EH (cell line): Measurements from ENCODE around the gene ATP10B.

Experiments used
- DNase-seq: peaks from one replicate; pipeline ENCODE4 v3.0.0-alpha.2; 2015; ENCODE audit warnings: low read depth

Gene ATP10B

DNA sequence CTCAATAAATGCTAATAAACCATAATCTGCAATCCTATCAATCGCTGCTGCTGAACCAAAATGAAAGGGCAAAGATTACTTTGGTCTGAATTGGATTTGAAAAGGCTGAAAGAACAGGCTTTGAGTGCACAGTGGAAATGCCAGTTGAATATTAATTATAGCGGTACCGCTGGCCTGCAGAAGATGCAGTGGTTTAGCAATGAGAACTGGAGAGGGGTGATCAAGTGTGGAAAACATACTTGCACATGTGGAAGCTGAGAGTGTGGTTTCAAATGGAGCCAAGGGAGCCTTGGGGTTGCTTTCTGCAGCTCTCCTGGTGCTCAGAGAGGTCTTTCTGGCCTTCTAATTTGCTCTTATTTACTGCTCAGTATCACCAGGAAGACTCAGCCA is 296.4 kb downstream of the ATP10B start:
- DNase-seq, result no peak

DNA sequence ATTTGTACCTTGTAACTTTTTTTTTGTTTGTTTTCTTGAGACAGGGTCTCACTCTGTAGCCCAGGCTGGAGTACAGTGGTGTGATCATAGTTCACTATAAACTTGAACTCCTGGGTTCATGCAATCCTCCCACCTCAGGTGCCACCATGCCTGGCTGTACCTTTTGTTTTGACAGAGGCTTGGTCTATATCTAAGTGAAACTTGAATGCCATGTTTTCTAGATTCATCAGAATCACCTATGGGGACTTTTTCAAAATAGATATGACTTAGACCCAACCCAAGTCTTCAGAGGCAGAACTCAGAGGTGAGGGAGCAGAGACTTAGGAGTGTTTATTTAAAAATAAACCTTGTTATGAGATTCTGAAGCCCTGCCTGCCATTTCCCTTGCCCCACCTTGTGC is 301.9 kb downstream of the ATP10B start:
- DNase-seq, result no peak

DNA sequence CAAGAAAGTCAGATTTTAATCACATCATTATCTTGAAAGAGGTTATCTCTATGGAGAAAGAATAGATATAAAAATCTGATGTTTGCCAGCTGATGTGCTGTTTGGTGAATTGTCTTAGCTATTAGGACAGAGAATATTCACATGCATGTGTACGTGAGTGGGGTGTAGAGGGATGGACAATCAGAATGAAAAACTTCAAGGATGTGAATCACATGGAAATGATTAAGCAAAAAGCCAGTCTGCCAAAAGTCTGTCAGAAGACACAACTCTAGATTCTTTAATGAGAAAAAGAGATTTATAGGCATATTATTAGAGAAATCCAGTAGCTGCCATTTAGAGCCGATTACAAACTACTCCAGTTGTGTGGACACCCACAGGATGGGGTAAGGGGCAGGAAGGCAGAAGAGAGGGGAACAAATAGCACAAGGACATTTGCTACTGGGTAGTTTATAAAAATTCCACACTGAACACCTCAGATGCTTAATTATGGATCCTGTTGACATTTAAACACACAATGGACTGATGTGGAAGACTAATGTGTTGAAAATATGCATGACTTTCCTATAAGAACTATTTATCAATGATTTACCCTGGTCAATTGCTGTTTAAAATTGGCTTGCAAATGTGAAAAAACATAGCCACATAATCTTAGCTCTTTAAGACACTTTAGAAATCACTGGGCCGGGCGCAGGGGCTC is 302.9 kb downstream of the ATP10B start:
- peak; percentile 17 for DNase-seq

DNA sequence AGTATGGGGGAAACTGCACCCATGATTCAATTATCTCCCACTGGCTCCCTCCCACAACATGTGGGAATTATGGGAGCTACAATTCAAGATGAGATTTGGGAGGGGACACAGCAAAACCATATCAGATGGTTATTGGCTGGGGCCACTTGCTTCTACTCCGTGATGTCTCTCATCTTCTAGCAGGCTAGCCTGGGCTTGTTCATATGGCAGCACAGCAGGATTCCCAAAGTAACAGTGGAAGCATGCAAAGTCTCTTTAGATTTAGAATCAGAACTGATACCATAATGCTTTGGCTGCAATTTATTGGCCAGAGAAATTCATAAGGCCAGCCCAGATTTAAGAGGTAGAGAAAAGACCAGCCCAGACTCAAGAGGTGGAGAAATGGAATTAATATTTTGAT is 304.1 kb downstream of the ATP10B start:
- no peak for DNase-seq

DNA sequence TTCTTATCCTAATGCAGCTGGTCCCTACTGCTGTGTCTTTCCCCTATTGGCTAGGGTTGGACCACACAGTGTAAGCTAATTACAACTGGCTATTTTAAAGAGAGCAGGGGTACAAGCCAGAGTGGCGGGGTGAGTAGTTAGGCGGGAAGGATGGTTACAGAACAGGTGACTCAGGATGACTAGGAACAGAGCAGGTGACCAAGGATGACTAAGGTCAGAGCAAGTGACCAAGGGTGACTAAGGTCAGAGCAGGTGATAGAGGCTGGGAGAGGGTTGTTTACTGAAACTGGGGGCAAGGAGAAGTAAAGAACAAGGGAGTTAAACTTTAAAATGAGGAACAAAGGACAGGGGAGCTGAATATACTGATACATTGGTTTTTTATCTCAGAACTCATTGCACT is 304.9 kb downstream of the ATP10B start:
- no peak for DNase-seq

DNA sequence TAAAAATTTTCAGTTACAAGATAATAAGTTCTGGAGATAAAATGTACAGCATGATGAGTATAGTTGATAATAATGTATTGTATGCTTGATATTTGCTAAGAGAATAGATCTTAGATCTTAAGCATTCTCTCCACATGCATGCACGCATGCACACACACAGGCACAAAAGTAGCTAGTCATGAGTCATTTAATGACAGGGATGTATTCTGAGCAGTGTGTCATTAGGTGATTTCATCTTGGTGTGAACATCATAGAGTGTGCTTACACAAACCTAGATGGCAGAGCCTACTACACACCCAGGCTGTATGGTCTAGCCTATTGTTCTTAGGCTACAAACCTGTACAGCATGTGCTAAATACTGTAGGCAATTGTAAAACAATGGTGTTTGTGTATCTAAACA is 306.2 kb downstream of the ATP10B start:
- DNase-seq, result no peak

DNA sequence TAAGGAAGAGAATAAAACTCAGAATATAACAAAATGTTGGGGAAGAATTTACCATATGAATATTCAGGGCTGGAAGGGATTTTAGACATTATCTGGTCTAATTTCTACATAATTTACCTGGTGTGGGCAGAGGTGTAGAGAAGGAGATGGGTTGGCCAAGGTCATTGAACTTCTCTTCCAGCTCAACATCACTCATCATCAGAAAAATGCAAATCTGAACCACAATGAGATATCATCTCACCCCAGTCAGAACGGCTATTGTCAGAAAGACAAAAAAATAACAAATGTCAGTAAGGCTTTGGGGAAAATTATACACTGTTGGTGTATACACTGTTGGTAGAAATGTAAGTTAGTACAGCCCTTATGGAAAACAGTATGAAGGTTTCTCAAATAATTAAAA is 308.6 kb downstream of the ATP10B start:
- DNase-seq, result no peak

DNA sequence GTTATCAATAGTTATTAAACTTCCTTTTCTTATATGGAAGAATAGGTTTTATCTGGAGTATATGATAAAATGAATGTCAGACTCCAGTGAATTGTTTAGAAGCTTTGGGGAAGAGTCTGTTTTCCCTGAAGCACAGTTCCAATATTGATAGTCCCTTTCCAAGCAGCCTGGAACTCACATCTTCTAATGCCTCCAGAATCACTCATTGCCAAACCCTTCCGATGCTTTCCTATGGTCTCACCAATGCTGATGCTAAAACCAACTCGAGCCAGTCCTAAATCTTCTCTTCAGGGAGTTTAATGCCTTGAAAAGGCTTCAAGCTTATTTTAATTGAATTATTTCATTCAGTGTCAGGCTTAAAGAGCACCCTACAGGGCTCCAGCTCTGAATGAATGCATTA is 309.2 kb downstream of the ATP10B start:
- no peak for DNase-seq

DNA sequence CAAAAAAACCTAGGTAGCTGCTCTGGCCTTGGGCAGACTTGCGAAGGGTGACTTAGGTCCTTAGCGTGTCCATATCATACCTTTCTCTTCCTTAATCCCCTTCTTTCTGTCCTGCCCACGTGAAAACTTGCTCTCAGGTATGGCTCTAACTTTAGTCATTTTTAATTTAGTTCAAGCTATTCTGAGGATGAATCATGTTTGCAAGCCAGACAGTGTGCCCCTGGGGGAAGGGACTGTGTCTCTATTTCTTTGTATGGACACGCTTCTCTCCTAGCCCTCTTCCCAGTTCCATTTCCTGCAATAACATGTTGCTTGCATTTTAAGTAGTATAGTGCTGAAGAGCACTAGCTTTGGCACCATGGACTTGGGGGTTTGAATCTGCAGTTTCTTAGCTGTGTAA is 309.7 kb downstream of the ATP10B start:
- no peak for DNase-seq

DNA sequence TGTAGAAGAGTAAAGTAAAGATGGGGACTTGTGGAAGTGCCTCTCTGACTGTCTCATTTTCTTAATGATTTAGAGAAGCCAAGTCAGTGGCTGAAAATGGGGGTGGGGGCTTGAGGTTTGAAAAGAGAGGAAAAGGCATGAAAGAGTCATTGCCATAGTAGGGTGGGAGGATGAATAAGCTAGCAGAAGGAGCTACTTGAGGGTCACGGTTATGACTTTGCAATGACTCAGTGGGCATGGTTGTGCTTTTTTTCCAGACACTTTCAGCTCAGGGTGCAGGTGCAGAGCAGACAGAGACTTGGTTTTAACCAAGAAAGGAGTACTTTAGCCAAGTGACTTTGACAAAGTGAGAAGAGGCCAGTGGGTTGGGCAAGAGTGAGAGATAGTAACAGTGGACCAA is 312.6 kb downstream of the ATP10B start:
- DNase-seq, result no peak

DNA sequence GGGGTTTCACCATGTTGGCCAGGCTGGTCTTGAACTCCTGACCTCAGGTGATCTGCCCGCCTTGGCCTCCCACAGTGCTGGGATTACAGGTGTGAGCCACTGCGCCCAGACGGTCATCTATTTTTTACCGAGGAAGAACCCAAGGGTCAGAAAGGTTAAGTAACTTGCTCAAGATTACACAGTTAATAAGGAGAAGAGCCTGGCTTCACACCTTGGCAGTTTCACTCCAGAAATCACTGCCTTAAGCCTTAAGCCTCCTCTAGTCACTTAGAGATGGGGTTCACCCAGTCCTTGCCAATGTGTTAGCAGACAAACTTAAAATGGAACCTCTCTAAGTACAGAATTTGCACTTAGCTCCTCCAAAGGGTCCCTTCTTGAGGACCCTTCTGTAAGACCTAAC is 314.1 kb downstream of the ATP10B start:
- no peak for DNase-seq

DNA sequence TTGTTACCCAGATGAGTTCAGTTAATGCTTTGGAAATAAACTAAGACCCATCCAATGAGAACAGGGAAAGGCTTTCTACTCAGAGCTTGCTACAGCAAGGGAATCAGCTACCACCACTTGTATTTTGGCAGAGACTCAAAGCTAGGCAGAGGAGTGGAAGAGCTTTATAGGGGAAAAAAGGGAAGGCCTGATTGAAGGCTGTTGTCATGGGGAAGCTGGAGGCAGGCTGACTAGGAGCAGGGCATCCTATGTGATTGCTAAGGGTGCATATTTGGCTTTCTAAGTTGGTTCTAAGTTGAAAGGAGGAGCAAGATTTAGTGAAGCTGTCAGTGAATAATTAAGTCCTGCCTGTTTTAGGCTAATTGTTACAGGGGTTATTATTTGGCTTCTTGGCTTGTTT is 314.9 kb downstream of the ATP10B start:
- DNase-seq, result no peak

DNA sequence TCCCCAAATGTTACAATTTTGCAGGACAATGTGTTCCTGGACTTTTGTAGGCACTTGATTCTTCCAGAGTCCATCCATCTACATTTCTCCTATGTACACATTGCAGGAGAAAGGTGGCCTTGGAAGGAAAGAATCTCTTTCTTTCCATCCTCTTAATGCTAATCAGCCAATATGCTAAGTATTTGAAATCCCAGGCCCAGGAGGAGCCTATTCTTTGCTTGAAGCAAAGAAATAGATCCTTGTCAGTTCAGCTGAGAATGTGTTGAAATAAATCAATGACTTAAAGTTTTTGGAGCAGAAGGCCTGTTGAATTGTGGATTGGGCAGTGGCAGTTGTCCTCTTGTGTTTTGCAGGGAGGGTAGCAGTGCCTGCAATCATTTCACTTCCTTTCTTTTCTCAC is 317.1 kb downstream of the ATP10B start:
- no peak for DNase-seq

DNA sequence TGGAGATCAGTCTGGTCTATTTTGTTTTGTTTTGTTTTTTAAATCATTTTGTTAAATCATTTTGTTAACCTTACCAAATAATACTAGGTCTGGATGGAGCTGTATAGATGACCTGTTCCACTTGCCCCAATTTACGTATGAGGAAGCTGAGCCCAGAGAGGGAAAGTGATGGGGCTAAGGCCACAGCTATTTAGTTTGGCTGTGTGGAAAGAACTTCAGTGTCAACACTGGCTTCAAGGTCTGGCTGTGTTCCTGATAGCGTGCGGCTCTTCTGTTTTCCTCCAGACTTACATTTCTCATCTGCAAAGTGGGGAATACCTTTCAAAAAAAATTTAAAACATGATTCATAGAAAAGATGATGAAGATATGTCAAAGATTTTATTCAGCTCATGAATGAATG is 317.9 kb downstream of the ATP10B start:
- no peak for DNase-seq

DNA sequence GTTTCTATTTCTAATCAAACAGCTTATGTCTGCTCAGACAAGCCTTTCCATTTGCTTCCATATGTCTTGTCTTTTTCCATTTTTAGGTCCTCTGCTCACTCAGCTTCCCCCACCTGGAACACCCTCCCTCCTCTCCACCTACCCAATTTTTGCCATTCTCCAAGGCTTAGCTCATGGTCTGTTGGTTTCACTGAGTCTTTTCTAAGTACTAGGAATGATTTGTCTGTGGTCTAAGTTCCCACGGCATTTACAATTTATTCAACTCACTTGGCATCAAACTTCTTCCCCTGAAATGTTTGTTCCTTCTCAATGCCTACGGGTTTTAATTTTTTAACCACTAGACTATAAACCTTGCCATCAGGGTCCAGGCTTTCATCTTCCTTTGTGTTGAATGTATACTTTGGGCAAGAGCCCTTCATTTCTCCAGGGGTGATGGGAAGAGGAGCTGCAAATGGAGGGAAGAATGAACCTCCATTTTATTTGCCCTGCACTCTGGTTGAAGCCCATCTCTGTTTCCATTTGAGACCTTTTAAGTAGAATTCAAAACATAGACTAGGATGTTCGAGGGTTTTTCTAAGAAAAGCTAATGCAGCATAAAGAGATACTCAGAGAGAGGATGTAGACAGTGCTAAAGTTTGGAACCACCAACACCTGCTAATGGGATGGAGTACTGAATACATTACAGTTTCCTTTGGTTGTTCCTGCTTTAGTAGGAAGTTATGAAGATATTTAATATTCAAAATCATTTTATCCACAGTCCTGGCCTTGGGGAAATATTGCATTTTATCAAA is 326.3 kb downstream of the ATP10B start:
- no peak for DNase-seq

DNA sequence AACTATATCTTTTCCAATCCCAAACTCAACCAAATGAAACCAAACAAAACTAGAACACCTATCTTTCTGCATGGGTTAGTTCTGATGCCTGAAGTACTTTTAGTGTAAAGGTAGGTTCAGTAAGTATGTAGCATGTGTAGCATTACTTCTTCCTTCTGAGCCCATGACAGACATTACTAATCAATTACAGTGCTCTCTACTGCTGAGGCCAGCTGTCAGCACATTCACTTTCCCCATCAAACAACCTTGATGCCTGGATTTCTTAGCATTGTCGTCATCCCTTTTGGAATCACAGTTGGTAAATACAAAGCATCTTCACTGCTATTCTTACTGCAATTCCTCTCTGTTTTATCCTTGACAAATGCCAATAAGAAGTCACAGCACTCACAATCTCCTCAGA is 327.2 kb downstream of the ATP10B start:
- DNase-seq, result no peak

DNA sequence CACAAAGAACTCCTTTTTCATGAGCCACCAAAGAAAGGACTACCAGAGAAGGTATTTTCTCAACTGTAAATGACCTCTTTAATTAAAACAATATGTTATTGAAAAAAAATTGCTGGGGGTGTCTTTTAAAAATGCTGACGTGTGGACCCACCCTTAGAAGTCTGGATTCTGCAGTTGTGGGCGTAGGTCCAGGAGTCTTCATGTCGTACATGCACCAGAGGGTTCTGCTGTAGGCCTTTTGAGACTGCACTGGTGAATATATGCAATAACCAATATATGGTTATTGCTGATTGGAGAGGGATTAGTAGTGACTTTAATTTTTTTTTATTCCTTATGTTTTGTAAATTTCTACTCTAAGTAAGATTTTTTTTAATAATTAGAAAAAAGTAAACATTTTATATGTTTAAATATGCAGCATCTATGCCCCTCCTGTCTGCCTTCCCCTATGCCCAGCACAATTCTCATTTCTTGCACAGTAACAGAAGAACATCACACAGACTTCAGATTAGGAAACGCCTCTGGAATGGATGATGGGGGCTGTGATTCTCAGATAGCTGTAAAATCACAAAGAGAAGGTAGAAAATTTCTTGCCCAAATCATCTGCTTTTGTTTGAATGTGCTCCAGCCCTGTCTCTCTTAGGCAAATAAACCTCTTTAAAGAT is 328.4 kb downstream of the ATP10B start:
- DNase-seq, result no peak

DNA sequence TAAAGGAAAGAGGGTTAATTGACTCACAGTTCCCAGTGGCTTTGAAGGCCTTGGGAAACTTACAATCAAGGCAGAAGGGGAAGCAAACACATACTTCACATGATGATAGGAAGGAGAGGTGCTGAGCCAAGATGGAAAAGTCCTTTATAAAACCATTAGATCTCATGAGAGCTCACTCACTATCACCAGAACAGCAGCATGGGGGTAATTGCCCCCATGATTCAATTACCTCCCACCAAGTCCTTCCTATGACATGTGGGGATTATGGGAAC is 330.7 kb downstream of the ATP10B start:
- DNase-seq, result no peak

DNA sequence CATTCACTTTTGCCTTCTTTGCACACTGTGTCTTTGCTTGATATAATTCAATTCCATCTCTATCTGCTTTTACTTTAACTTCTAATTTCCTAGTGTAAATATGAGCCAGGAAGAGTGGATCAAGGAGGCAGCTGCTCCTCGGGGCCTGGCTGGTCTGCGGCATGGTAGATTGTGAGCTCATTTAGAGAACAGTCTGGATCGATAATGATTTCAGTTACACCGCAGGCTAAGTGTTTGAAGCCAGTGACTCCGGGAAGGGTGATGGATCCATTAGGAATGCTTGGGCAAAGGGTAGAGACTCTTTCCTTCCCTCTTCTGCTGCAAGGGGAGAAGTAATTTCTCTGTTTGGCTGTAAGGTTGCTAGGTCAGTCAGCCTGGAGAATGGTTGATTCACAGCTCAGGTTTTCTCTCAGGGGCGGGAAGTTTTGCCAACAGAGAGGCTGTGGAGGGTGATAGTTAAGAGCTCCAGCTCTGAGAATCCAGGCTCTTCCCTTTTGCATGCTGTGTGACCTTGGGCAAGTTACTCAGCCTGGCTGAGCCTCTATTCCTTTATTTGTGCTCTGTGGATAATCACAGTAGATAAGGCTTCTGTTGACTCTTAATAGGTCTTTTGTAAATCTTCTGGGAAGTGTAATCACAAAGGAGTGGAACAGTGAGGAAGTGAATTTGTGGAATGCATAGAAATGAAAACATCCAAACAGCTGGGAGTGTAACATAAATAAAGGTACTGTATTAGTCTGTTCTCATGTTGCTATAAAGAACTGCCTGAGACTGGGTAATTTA is 331.2 kb downstream of the ATP10B start:
- no peak for DNase-seq

DNA sequence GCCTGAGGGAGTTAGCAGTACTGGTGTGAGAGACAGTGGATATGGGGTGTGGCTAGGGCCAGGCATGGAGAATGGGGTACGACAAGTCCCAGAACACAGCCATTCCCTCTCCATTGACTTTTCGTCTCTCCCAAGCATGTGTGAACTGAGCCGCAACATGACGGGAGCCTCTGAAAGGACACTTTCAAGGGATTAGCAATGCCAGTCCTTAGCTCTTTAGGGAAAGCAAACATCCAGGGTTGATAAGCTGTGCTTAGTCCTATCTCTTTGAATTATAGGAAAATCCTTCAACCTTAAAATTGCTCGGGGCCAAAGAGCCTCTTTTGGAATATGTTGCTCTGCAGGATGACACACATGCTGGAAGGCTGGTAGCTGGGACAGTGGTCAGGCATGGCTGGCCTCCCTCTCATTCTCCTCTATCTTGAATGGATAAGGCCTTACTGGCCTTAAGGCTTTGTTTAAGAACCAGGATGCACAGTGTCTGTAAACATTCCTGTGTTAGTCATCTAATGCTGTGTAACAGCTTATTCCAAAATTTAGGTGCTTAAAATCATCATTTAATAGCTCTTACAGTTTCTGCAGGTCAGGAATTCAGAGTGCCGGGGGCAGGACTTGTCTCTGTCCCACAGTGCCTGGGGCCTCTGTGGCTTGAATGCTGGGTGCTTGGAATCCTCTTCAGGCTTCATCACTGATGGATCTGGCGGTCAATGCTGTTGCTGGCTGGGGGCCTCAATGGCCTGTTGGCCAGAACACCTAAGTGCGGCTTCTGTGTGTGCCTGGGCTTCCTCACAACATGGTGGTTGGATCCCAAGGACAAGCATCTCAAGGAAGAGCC is 335.1 kb downstream of the ATP10B start:
- no peak for DNase-seq

DNA sequence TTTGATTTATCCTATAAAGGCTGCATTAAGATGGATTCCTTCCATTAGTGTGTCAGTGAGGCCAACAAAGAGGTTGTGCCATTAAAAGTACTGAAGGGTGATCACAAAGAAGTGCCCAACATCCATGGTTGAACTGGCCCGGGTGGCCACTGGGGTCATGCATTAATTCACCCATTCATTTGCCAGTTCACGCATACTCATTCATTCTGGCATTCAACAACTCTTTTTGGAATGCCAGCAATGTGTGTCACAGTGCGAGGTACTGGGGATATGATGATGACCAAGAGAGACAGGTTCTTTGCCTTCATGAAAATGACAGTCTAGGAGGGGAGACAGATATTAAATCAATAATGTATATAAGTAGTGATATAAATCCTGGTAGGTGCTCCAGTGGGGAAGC is 337.1 kb downstream of the ATP10B start:
- no peak for DNase-seq

DNA sequence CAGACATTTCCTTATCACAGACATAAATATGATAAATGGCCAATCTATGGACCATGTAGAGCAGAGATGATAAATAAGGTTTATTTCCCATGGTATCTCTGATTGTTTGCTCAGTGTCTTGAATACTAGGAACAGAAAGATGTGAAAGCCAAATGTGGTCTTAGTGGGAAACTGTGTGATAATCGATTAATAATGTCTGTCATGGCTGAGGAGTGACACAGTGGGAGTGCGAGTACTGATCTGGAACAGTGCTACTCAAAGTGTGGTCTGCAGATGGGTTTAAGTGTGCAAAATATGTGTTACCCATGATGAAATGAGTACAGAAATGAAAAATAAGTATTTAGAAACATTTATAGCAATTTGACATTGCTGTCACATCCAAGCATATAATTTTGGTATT is 337.8 kb downstream of the ATP10B start:
- DNase-seq, result no peak
